ENCODE data around the gene RITA1. TPM values are rescaled to one million over a fixed set of nuclear protein-coding genes. Genes with fewer than 3 reads are reported as not detected.
"Not testable (repeated sequence)": the region's sequence is repeated elsewhere in the genome, so short reads cannot be mapped to it uniquely, and the experiment has no call there.

Gene RITA1
- total RNA-seq, 1 donor from 2014 or later = 24.3 TPM

DNA sequence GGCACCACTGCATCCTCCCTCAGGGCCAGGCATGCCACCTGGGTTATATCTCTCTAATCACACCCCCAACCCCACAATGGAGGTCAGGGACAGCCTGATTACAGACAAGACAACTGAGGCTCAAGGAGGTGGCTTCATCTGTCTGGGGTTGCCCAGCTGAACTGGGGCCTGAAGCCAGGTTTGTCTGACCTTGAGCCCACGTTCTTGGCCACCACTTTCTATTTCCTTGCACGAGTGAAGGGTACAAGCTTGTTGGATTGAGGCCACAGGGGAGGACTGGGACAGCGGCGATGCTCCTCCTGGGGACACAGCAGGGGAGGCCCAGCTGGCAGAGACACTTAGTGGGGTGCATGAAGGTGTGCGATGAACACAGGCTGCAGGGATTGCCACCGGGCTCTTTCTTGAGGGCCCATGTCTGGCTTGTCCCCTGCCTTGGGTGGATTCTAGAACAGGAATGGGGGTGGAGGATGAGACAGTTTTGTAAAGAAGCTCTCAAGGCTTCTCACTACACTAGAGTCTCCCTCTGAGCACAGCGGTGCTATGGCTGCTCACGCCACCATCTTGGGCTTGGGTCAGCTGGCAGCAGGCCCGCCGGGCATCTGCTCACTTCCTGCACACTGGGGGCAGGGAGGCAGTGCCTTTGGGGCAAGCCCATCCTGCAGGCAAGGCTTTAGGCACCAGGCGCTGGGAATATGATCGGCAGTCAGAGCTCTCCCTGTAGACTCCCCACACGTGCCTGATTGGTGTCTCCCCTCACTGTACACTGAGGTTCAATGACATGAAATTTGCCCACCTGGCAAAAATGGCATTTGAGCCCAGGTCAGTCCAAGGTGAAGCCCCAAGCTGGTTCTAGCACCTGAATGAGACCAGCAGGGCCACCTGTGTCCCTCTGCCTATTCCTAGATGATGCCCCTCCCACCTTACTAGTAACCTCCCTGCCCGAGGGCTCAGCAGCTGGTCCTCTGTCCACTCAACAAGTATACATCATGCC is 16.0 kb downstream of the RITA1 start:
- DNase-seq (ENCODE audit: extremely low read depth, low read depth, low spot score) = no peak

DNA sequence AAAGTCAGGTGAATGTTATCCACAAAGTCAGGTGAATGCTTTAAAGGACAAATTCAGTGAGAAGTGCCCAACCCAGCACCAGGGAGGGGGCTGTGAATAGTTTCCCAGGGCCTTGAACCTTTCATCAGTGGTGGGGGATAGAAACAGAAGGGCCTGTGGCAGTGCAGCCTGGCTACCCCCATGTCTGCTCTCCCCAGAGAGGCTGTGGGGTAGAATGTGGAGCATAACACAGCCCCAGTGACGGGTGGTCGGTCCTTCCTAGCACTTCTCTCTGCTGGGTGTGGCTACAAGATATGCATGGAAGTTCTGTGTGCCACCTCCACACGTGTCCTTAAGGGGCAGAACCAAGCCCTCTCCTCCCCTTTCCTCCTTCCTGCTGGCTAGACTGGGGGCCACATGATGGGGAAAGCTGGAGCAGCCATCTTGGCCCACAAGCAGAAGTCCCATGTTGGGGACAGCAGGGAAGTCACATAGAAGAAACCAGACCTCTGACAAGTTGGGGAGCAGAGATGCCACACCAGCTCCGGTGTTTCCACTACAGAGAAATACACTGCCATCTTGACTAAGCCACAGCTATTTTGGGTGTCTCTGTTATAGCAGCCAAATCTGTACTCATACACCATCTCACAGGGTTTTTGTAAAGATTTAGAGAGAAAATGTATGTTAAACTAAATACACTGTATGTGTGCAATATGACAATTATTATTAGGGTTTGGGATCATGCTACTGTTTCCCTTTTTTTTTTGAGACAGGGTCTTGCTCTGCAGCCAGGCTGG is 17.0 kb downstream of the RITA1 start:
- no peak for DNase-seq (ENCODE audit: extremely low read depth, low read depth, low spot score)

DNA sequence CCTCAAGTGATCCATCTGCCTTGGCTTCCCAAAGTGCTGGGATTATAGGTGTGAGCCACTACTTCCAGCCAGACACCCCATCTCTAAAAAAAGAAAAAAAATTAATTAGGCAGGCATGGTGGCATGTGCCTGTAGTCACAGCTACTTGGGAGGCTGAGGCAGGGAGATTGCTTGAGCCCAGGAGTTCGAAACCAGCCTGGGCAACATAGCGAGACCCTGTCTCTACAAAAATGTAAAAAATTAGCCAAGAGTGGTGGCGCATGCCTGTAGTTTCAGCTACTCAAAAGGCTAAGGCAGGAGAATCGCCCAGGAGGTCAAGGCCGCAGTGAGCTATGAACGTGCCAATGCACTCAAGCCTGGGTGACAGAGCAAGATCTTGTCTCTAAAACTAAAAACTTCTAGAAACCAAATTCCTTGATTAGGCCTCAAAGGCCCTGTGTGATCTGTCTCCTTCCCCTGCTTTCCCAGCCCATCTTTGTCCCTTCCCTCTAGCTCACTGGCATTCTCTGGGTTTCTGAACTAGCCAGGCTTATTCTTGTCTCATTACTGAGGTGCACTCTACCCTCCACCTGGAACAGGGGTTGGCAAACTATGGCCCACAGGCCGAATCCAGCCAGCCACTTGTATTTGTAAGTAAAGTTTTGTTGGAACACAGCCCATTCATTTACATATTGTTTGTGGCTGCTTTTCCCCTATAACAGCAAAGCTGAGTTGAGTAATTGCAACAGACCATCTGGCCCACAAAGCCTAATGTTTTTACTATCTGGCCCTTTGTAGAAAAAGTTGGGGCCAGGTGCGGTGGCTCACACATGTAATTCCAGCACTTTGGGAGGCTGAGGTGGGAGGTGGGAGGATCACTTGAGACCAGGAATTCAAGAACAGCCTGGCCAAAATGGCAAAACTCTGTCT is 18.6 kb downstream of the RITA1 start:
- DNase-seq (ENCODE audit: extremely low read depth, low read depth, low spot score) = no peak

GRCh38 chr12:113204804-113205203 is 19.3 kb downstream of the RITA1 start:
- no peak for DNase-seq (ENCODE audit: extremely low read depth, low read depth, low spot score)

DNA sequence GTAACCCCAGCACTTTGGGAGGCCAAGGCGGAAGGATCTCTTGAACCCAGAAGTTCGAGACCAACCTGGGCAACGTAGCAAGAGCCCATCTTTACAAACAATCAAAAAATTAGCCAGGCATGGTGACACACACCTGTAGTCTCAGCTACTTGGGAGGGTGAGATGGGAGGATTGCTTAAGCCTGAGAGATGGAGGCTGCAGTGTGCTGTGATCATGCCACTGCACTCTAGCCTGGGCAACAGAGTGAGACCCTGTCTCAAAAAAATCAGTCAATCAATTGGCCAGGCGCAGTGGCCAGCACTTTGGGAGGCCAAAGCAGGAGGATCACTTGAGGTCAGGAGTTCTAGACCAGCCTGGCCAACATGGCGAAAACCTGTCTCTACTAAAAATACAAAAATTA is 21.3 kb downstream of the RITA1 start:
- not testable (repeated sequence) for DNase-seq (ENCODE audit: extremely low read depth, low read depth, low spot score)

- DNase-seq (ENCODE audit: extremely low read depth, low read depth, low spot score) = no peak
These were observed 22.1 kb downstream of the RITA1 start for GRCh38 chr12:113207613-113208040.

DNA sequence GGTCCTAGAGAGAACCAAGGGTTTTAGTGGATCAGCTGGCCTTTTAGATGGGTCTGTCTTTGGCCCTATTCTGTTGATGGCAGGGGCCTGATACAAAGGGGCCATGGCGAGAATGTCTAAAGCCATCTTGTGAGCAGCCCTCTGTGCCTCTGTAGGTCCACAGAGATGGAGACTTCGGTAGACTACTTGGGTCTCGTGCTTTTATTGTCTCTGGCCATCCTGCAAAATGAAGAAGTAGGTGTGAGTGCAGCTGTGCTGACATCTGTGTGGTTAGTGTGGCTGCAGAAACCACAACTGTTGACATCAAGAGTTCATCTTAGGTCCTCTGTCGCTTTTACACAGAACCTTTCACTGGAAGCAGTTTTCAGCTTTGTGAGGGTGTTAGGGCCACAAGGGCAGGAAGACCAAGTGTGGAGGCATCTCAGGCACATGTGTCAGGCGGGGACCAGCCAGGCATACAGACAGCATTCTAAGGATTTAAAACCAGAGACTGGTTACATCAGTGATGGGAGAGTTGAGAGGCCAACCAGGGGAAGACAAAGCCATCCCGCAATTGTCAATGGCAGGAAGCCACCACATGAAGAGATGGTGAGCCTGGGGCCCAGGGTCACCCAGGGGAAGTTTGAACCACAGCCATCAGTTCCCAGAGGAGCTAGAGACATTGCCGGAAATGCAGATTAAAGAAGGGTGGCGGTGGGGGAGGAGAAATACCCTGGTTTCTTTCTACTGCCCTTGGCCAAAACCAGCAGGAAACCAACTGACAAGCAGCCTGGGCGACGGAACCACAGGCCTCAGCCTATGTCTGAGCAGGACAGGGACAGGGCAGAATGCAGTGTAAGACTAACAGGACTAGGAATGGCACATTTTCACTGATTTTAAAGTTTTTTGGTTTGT is 22.8 kb downstream of the RITA1 start:
- DNase-seq (ENCODE audit: extremely low read depth, low read depth, low spot score) = no peak

GRCh38 chr12:113211160-113211559 is 25.6 kb downstream of the RITA1 start:
- DNase-seq (ENCODE audit: extremely low read depth, low read depth, low spot score) = no peak

DNA sequence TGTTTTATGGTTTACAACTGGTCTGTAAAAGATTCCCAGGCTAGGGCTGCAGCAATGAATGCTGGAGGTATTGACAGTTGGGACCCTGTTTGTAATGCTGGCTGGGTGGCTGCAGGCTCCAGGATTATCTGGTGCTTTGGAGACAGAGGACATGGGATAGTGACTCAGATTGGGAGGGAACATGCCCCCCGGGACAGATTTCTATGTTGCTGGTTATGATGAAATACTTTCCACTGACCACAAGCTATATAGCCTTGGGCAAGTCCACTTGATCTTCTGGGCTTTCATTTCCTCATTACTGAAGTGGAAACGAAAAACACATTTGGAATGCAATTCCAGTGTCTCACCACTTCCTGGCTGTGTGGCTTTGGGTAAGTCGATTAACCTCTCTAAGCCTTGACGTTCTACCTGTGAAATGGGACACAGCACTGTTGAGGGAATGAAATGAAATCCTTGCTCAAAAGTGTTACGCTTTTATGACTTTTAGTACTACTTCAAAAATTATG is 29.4 kb downstream of the RITA1 start:
- no peak for DNase-seq (ENCODE audit: extremely low read depth, low read depth, low spot score)

DNA sequence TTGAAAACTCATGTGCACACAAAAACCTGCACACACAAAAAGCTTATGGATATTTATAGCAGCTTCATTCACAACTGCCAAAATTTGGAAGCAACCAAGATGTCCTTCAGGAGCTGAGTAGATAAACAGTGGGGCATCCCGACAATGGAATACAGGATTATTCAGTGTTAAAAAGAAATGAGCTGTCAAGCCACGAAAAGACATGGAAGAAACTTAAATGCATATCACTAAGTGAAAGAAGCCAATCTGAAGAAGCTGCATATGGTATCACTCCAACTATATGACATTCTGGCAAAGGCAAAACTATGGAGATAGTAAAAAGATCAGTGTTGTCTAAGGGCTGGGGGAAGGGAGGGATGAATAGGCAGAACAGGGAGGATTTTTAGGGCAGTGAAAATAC is 30.5 kb downstream of the RITA1 start:
- no peak for DNase-seq (ENCODE audit: extremely low read depth, low read depth, low spot score)

GRCh38 chr12:113220593-113221180 is 35.2 kb downstream of the RITA1 start:
- no peak for DNase-seq (ENCODE audit: extremely low read depth, low read depth, low spot score)

GRCh38 chr12:113221181-113221996 is 35.9 kb downstream of the RITA1 start, which contains the start of gene TPCN1:
Gene TPCN1, plus strand, starts transcription at chr12:113221464. Its CDS starts 5,389 bp downstream, at chr12:113226853.
- peak; percentile 100 for DNase-seq (ENCODE audit: extremely low read depth, low read depth, low spot score)

DNA sequence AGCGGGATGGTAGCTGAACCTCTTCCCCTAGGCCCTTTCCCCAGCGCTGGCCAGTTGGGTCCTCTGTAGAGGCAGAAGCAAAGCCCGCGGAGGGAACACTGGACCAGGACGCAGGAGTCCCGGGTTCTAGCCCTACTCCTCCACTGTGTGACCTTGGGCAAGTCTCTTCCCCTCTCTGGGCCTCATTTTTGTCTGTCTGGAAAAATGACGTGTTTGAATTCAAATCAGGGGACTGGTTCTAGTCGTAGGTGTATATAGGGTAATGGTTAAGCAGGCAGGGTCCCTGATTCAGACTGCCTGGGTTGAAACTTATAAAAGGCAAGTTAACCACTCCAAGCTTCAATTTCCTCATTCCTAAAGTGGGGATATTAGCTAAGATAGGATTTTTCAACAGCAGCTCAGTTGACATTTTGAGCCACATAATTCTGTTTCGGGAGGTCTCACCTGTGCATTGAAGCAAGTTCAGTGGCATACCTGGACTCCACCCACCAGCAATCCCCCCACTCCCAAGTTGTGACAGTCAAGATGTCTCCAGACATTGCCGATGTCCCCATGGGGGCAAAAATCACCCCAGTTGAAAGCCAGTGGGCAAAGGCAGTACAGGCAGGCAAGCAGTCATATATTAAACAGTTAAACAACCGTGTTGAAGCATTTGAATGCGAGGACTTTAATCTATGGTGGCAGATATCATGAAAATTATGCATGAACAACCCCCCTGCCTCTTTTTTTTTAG is 36.6 kb downstream of the RITA1 start:
- DNase-seq (ENCODE audit: extremely low read depth, low read depth, low spot score) = no peak

- DNase-seq (ENCODE audit: extremely low read depth, low read depth, low spot score) = peak; percentile 90
These were observed 37.4 kb downstream of the RITA1 start for GRCh38 chr12:113222730-113223531.

DNA sequence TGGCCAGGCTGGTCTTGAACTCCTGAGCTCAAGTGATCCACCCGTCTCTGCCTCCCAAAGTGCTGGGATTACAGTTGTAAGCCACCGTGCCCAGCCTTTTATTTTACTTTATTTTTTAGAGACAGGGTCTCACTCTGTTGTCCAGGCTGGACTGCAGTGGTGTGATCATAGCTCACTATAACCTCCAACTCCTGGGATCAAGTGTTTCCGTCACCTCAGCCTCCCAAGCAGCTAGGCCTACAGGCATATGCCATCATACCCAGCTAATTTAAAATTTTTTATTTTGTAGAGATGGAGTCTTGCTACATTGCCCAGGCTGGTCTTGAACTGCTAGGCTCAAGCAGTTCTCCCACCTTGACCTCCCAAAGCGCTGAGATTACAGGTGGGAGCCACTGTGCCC is 39.4 kb downstream of the RITA1 start:
- no peak for DNase-seq (ENCODE audit: extremely low read depth, low read depth, low spot score)

GRCh38 chr12:113226696-113227568 is 41.4 kb downstream of the RITA1 start:
- no peak for DNase-seq (ENCODE audit: extremely low read depth, low read depth, low spot score)
